Measurements from ENCODE around the gene DIDO1.

DIDO1 gene

GRCh38 chr20:62846166-62846890, 80.0 kb downstream of the DIDO1 start:
- Histone ChIP-seq H3K27me3 (ENCODE audit: control insufficient read depth, insufficient read depth, low read length) (no peaks in the 10 kb centered on the region), H3K36me3 (ENCODE audit: control insufficient read depth, insufficient read depth, low read length) (0 out of 2 replicates have a peak, but pooled peaks cover 3% of the 10 kb centered on the region), H3K4me3 (ENCODE audit: low read length) (no peak overlapping the region), H3K4me1 (ENCODE audit: control insufficient read depth, insufficient read depth, low read length) (no peaks in the 10 kb centered on the region), H3K27ac (ENCODE audit: low read length) (no peak overlapping the region), H3K9me3 (ENCODE audit: control insufficient read depth, insufficient read depth, low read length) (no peaks in the 10 kb centered on the region)
- no CpG with 5 or more reads among the region's 19 CpGs for WGBS (ENCODE audit: insufficient coverage, insufficient read length)
- DNase-seq (ENCODE audit: low read depth, low spot score) = no peak

DNA sequence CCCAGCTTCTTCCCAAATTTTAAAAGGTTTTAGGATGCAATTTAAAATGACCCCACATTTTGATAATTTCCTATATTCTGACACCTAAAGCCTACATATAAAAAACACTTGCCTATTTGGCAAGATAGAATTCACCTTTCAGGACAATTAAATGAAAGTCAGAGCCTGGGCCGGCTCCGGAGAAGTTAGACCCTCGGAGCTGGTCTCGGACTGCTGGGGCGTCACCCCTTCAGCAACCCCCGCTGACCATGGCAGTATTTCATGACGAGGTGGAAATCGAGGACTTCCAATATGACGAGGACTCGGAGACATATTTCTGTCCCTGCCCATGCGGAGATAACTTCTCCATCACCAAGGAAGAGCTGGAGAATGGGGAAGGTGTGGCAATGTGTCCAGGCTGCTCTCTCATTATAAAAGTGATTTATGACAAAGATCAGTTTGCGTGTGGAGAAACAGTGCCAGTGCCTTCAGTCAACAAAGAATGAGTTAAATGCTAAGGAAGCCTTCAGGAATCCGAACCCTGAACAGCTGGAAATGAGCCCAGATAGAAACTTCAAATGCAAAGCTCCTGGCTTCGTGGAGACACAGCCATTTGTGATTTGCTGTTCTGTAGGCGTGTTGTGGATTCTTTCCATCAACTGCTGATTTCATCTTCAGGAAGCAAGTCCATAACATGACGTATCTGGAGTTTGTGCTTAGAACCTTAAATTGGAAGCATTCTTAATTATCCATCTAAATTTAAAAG, 80.7 kb downstream of the DIDO1 start:
- Histone ChIP-seq H3K9me3 (ENCODE audit: control insufficient read depth, insufficient read depth, low read length) (no peaks in the 10 kb centered on the region), H3K4me3 (ENCODE audit: low read length) (no peak overlapping the region), H3K27ac (ENCODE audit: low read length) (no peak overlapping the region), H3K36me3 (ENCODE audit: control insufficient read depth, insufficient read depth, low read length) (0 out of 2 replicates have a peak, but pooled peaks cover 2% of the 10 kb centered on the region), H3K27me3 (ENCODE audit: control insufficient read depth, insufficient read depth, low read length) (no peaks in the 10 kb centered on the region), H3K4me1 (ENCODE audit: control insufficient read depth, insufficient read depth, low read length) (no peaks in the 10 kb centered on the region)
- no peak for DNase-seq (ENCODE audit: low read depth, low spot score)
- no CpG with 5 or more reads among the region's 16 CpGs for WGBS (ENCODE audit: insufficient coverage, insufficient read length)

DNA sequence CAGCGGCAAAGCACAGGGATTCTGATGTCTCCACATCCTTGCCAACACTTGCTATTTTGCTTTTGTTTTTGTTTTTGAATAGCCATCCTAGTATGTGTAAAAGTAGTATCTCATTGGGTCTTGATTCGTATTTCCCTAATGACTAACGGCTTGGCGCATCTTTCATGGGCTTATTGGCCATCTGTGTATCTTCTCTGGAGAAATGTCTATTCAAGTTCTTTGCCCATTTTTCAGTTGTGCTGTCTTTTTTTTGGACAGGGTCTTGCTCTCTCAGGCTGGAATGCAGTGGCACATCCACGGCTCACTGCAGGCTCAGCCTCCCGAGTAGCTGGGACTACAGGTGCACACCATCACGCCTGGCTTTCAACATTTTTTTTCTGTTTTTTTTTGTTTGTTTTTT, 82.1 kb downstream of the DIDO1 start:
- WGBS (ENCODE audit: insufficient coverage, insufficient read length) = no CpG with 5 or more reads among the region's 7 CpGs
- H3K4me1 ChIP-seq (ENCODE audit: control insufficient read depth, insufficient read depth, low read length) = no peaks in the 10 kb centered on the region
- no peak for DNase-seq (ENCODE audit: low read depth, low spot score)
- no peaks in the 10 kb centered on the region for H3K9me3 ChIP-seq (ENCODE audit: control insufficient read depth, insufficient read depth, low read length)
- no peaks in the 10 kb centered on the region for H3K27me3 ChIP-seq (ENCODE audit: control insufficient read depth, insufficient read depth, low read length)
- no peaks in the 10 kb centered on the region for H3K36me3 ChIP-seq (ENCODE audit: control insufficient read depth, insufficient read depth, low read length)
- H3K4me3 ChIP-seq (ENCODE audit: low read length) = no peak overlapping the region
- no peak overlapping the region for H3K27ac ChIP-seq (ENCODE audit: low read length)

- H3K36me3 ChIP-seq (ENCODE audit: control insufficient read depth, insufficient read depth, low read length) = no peaks in the 10 kb centered on the region
Measured at GRCh38 chr20:62843656-62844055, 82.6 kb downstream of the DIDO1 start.

GRCh38 chr20:62841705-62842212, 84.5 kb downstream of the DIDO1 start:
- no peak for DNase-seq (ENCODE audit: low read depth, low spot score)
- H3K4me3 ChIP-seq (ENCODE audit: low read length) = no peak overlapping the region
- WGBS (ENCODE audit: insufficient coverage, insufficient read length) = no CpG with 5 or more reads among the region's 16 CpGs
- 0 out of 2 replicates have a peak, but pooled peaks cover under 1% of the 10 kb centered on the region for H3K36me3 ChIP-seq (ENCODE audit: control insufficient read depth, insufficient read depth, low read length)
- no peaks in the 10 kb centered on the region for H3K9me3 ChIP-seq (ENCODE audit: control insufficient read depth, insufficient read depth, low read length)
- H3K27me3 ChIP-seq (ENCODE audit: control insufficient read depth, insufficient read depth, low read length) = no peaks in the 10 kb centered on the region
- no peak overlapping the region for H3K27ac ChIP-seq (ENCODE audit: low read length)
- H3K4me1 ChIP-seq (ENCODE audit: control insufficient read depth, insufficient read depth, low read length) = no peaks in the 10 kb centered on the region

More at GRCh38 chr20:62843656-62844055, 82.6 kb downstream of the DIDO1 start:
- WGBS (ENCODE audit: insufficient coverage, insufficient read length) = no CpG with 5 or more reads among the region's 10 CpGs
- no peak for DNase-seq (ENCODE audit: low read depth, low spot score)
- Histone ChIP-seq H3K4me3 (ENCODE audit: low read length) (no peak overlapping the region), H3K27ac (ENCODE audit: low read length) (no peak overlapping the region), H3K27me3 (ENCODE audit: control insufficient read depth, insufficient read depth, low read length) (no peaks in the 10 kb centered on the region), H3K4me1 (ENCODE audit: control insufficient read depth, insufficient read depth, low read length) (no peaks in the 10 kb centered on the region), H3K9me3 (ENCODE audit: control insufficient read depth, insufficient read depth, low read length) (no peaks in the 10 kb centered on the region)

- Histone ChIP-seq H3K27me3 (ENCODE audit: control insufficient read depth, insufficient read depth, low read length) (no peaks in the 10 kb centered on the region), H3K36me3 (ENCODE audit: control insufficient read depth, insufficient read depth, low read length) (peaks cover 5% of the 10 kb centered on the region; the same call in 1 of the 2 replicates), H3K4me3 (ENCODE audit: low read length) (no peak overlapping the region), H3K9me3 (ENCODE audit: control insufficient read depth, insufficient read depth, low read length) (no peaks in the 10 kb centered on the region), H3K4me1 (ENCODE audit: control insufficient read depth, insufficient read depth, low read length) (no peaks in the 10 kb centered on the region), H3K27ac (ENCODE audit: low read length) (no peak overlapping the region)
- DNase-seq (ENCODE audit: low read depth, low spot score) = no peak
- WGBS (ENCODE audit: insufficient coverage, insufficient read length) = no CpG with 5 or more reads among the region's 45 CpGs
Measured at GRCh38 chr20:62840244-62841197, 85.8 kb downstream of the DIDO1 start.

DNA sequence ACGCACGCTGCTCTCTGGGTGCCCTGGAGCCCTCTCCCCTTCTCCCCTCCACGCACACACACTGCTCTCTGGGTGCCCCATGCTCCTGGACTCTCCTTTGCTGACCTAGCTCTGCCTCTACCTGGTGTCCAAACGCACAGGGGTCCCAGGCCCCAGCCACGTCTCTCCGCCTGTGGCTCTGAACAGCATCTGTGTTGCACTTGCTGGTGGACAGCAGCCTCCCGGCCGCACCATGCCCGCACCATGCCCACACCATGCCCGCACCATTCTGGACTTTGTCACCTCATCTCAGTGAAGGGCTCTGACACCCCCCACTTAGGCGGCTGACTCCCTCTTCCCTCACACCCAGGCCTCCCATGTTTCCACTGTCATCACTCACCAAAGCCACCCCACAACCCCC, 86.5 kb downstream of the DIDO1 start:
- Histone ChIP-seq H3K27ac (ENCODE audit: low read length) (no peak overlapping the region), H3K4me1 (ENCODE audit: control insufficient read depth, insufficient read depth, low read length) (no peaks in the 10 kb centered on the region), H3K9me3 (ENCODE audit: control insufficient read depth, insufficient read depth, low read length) (no peaks in the 10 kb centered on the region), H3K4me3 (ENCODE audit: low read length) (no peak overlapping the region), H3K27me3 (ENCODE audit: control insufficient read depth, insufficient read depth, low read length) (no peaks in the 10 kb centered on the region), H3K36me3 (ENCODE audit: control insufficient read depth, insufficient read depth, low read length) (peaks cover 9% of the 10 kb centered on the region)
- WGBS (ENCODE audit: insufficient coverage, insufficient read length) = no CpG with 5 or more reads among the region's 11 CpGs
- DNase-seq (ENCODE audit: low read depth, low spot score) = no peak

DNA sequence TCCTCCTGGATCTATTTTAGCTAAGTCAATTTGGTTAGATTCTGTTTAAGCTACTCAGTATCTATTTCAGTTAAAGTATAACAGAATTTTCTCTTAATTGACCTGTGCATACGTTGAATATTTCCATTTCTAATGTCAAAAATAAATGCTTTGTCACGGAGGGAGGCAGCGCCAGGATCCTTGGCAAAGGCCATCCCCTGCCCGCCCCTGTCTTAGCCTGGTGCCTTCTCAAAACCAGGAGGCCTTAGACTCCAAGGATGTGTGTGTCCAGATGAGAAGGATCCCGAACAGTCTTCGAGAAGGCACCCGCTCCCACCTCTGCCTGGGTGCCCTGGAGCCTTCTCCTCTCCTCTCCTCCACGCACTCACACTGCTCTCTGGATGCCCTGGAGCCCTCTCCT, 87.0 kb downstream of the DIDO1 start:
- no peak for DNase-seq (ENCODE audit: low read depth, low spot score)
- Histone ChIP-seq H3K36me3 (ENCODE audit: control insufficient read depth, insufficient read depth, low read length) (peaks cover 9% of the 10 kb centered on the region), H3K27me3 (ENCODE audit: control insufficient read depth, insufficient read depth, low read length) (no peaks in the 10 kb centered on the region), H3K4me3 (ENCODE audit: low read length) (no peak overlapping the region), H3K27ac (ENCODE audit: low read length) (no peak overlapping the region), H3K4me1 (ENCODE audit: control insufficient read depth, insufficient read depth, low read length) (no peaks in the 10 kb centered on the region), H3K9me3 (ENCODE audit: control insufficient read depth, insufficient read depth, low read length) (no peaks in the 10 kb centered on the region)
- no CpG with 5 or more reads among the region's 8 CpGs for WGBS (ENCODE audit: insufficient coverage, insufficient read length)

DNA sequence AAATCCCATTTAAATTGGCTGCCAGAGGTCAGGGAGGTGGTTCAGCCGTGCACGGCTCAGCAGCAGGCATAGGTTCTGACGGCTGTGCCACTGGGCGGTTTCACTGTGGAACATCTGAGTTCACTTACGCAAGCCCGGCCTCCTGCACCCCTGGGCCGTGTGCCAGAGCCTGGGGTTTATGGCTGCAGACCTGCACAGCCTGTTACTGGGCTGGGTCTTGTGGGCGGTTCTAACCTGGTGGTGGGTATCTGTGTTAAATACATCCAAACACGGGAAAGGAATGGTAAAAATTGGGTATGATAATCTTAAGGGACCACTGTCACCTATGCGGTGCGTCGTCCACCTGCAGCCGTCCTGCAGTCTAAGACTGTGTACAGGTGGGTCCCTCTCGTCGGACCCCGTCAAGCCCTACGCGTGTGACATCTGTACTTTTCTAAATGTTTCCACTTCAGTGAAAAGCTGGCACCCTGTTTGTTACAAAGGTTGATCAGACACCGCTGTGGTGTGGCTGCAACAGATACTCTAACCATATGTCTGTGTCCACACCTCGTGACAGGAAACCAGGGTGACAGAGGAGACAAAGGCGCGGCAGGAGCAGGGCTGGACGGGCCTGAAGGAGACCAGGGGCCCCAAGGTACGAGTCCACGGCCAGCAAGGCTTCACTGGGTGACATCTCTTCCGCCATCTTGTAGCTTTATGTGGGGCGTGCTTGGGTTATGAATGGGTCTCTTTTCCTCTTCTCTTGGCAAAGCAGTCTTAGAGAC, 88.0 kb downstream of the DIDO1 start:
- H3K4me1 ChIP-seq (ENCODE audit: control insufficient read depth, insufficient read depth, low read length) = no peaks in the 10 kb centered on the region
- H3K27ac ChIP-seq (ENCODE audit: low read length) = no peak overlapping the region
- H3K27me3 ChIP-seq (ENCODE audit: control insufficient read depth, insufficient read depth, low read length) = no peaks in the 10 kb centered on the region
- peaks cover 9% of the 10 kb centered on the region for H3K36me3 ChIP-seq (ENCODE audit: control insufficient read depth, insufficient read depth, low read length)
- no peaks in the 10 kb centered on the region for H3K9me3 ChIP-seq (ENCODE audit: control insufficient read depth, insufficient read depth, low read length)
- DNase-seq (ENCODE audit: low read depth, low spot score) = no peak
- no CpG with 5 or more reads among the region's 27 CpGs for WGBS (ENCODE audit: insufficient coverage, insufficient read length)
- H3K4me3 ChIP-seq (ENCODE audit: low read length) = no peak overlapping the region
